Gastrocnemius medialis (tissue), 4 donors: ENCODE measurements around the gene ZNF778. TPM values are rescaled to one million over a fixed set of nuclear protein-coding genes. Genes with fewer than 3 reads are reported as not detected.

Source experiments
- ATAC-seq, 2 donors: fragments of 150-250 bp; one replicate each; pipeline ENCODE4 v1.9.1; 2016
- DNase-seq, 2 donors: peaks; one replicate each; pipeline ENCODE4 v3.0.0-alpha.2; 2019
- H3K27ac ChIP-seq, 4 donors: fragments of 200-600 bp; sonication (generic); 1 replicate in 1 of 4; 2 replicates in 3 of 4; pipeline ENCODE4 v1.5.1; 2016 to 2018; ENCODE audit warnings: mild to moderate bottlenecking in 2 of 4, moderate library complexity in 1 of 4
- H3K27me3 ChIP-seq, 3 donors: fragments of 200-600 bp; sonication (generic) in 2 of 3; 1 replicate in 1 of 3; 2 replicates in 2 of 3; pipeline versions ENCODE4 v1.5.1 to v1.6.0; 2016 to 2019; ENCODE audit warnings: mild to moderate bottlenecking in 1 of 3, moderate library complexity in 1 of 3
- H3K36me3 ChIP-seq, 2 donors: fragments of 200-600 bp; sonication (generic) in 1 of 2; one replicate each; pipeline ENCODE4 v1.5.1; 2017 to 2018
- H3K4me1 ChIP-seq, 2 donors: fragments of 200-600 bp; sonication (generic) in 1 of 2; one replicate each; pipeline ENCODE4 v1.5.1; 2016 to 2017; ENCODE audit warnings: mild to moderate bottlenecking in 2 of 2
- H3K4me3 ChIP-seq, 4 donors: fragments of 200-600 bp; sonication (generic) in 3 of 4; 1 replicate in 1 of 4; 2 replicates in 3 of 4; pipeline ENCODE4 v1.5.1; 2016 to 2019; ENCODE audit warnings: mild to moderate bottlenecking in 2 of 4
- H3K9me3 ChIP-seq, 3 donors: fragments of 200-600 bp; sonication (generic) in 2 of 3; 1 replicate in 1 of 3; 2 replicates in 2 of 3; pipeline ENCODE4 v1.5.1; 2016 to 2019
- POLR2A ChIP-seq, 2 donors: fragments of 450-650 bp; IDR thresholded peaks; one replicate each; pipeline ENCODE4 v1.6.1; 2017; ENCODE audit warnings: antibody characterized with exemption in 2 of 2, mild to moderate bottlenecking in 2 of 2, moderate library complexity in 2 of 2
- in situ Hi-C, 4 donors: fragments of 200-750 bp; cut with MboI; loops; one replicate each; pipeline versions ENCODE4 v1.15.0 to v1.8.0; 2017; ENCODE audit warnings: low sequenced_read_pairs in 4 of 4
- intact Hi-C: fragments of 100-400 bp; cut with DNase I; formaldehyde crosslinking; loops from one replicate; pipeline ENCODE4 v1.15.1; 2023; ENCODE audit warnings: low total_unique reads
- total RNA-seq, 4 donors: library from RNA; depleted of rRNA; stranded (reverse); fragments of >200 nt; gene quantifications; one replicate each; pipeline versions ENCODE4 v1.1.0 to v1.2.3, GENCODE V29; 2016
- TF ChIP-seq, protein P1 (sequence below), 5 experiments: fragments of 450-650 bp in 3 of 5; fragments of 200-600 bp in 2 of 5; sonication (generic) in 2 of 5; IDR thresholded peaks in 4 of 5; conservative IDR thresholded peaks in 1 of 5; 1 replicate in 4 of 5; 2 replicates in 1 of 5; pipeline ENCODE4 v1.5.1; 2016 to 2019; ENCODE audit warnings: antibody characterized with exemption in 5 of 5, mild to moderate bottlenecking in 3 of 5, moderate library complexity in 3 of 5

The ZNF778 gene
- total RNA-seq, 4 donors from 2014 or later, result 10.7 to 21.3 (median 17.9) TPM

DNA sequence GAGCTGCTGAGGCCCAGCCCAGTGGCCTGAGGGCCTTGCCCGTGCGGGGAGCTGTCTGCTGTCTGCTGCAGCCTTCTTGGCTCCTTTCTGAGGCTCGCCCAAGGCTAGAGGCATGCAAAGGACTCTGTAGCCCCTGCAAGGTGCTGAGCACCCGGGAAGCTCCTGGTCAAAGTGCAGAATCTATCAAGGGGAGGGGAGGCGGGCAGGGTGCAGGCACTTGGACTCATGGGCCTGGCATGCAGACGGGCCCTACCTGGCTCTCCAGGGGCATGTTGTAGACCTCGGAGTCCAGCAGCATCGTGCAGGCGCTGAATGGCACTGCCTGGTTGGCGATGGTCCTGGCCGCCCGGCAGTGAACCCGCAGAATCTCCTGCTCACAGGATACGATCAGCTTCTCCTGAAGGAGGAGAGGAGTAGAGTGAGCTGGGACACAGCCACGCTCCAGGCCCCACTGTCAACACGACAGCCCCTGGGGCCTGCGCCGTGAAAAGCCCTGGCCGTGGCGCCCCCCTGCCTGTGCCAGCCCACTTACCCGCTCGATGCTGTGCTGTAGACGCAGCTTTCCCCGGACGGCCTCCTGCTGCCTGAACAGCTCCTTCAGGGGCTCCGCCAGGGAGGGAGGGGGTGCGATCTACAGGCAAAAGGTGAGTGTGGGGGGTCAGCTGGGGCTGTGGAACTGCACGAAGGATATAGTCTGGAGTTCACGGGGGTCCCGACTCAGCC is 57.2 kb downstream of the ZNF778 start:
- TF ChIP-seq, protein P1, sequence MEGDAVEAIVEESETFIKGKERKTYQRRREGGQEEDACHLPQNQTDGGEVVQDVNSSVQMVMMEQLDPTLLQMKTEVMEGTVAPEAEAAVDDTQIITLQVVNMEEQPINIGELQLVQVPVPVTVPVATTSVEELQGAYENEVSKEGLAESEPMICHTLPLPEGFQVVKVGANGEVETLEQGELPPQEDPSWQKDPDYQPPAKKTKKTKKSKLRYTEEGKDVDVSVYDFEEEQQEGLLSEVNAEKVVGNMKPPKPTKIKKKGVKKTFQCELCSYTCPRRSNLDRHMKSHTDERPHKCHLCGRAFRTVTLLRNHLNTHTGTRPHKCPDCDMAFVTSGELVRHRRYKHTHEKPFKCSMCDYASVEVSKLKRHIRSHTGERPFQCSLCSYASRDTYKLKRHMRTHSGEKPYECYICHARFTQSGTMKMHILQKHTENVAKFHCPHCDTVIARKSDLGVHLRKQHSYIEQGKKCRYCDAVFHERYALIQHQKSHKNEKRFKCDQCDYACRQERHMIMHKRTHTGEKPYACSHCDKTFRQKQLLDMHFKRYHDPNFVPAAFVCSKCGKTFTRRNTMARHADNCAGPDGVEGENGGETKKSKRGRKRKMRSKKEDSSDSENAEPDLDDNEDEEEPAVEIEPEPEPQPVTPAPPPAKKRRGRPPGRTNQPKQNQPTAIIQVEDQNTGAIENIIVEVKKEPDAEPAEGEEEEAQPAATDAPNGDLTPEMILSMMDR (IDR thresholded peaks at IDR 0.05 in 4 of 5, conservative IDR thresholded peaks at IDR 0.05 in 1 of 5), result no peak
- no peak for TF ChIP-seq POLR2A (IDR thresholded peaks at IDR 0.05)
- H3K36me3 ChIP-seq, result peaks cover 0 to 68% of the 10 kb centered on the region in 2 donors
- H3K27ac ChIP-seq, result no peak overlapping the region
- ATAC-seq (no peak), DNase-seq (no peak)
- no peak overlapping the region for H3K4me3 ChIP-seq
- intact Hi-C loops (no loop called here), in situ Hi-C loops (no loop called here)
- no peaks in the 10 kb centered on the region for H3K27me3 ChIP-seq
- H3K4me1 ChIP-seq, result no peaks in the 10 kb centered on the region
- no peaks in the 10 kb centered on the region for H3K9me3 ChIP-seq

DNA sequence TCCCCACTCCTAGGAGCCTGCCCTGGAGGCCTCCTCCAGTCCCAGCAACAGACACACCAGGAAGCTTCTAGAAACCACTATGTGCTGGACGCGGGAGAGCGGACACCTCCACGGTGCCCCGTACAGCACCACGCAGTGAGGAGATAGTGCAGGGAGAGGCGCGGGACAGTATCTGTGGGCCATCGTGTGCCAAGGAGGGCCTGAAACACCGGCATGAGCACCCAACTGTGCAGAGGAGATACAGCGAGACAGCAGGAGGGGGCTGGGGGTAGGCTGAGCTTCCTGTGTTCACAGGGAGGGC is 57.7 kb downstream of the ZNF778 start:
- H3K4me1 ChIP-seq, result no peaks in the 10 kb centered on the region
- in situ Hi-C loops (no loop called here), intact Hi-C loops (no loop called here)
- no peaks in the 10 kb centered on the region for H3K27me3 ChIP-seq
- no peaks in the 10 kb centered on the region for H3K9me3 ChIP-seq
- H3K36me3 ChIP-seq, result peaks cover 0 to 68% of the 10 kb centered on the region in 2 donors
- H3K27ac ChIP-seq, result no peak overlapping the region
- TF ChIP-seq POLR2A (IDR thresholded peaks at IDR 0.05), result no peak
- TF ChIP-seq, protein P1 (IDR thresholded peaks at IDR 0.05 in 4 of 5, conservative IDR thresholded peaks at IDR 0.05 in 1 of 5), result no peak
- ATAC-seq (no peak), DNase-seq (no peak)
- no peak overlapping the region for H3K4me3 ChIP-seq

DNA sequence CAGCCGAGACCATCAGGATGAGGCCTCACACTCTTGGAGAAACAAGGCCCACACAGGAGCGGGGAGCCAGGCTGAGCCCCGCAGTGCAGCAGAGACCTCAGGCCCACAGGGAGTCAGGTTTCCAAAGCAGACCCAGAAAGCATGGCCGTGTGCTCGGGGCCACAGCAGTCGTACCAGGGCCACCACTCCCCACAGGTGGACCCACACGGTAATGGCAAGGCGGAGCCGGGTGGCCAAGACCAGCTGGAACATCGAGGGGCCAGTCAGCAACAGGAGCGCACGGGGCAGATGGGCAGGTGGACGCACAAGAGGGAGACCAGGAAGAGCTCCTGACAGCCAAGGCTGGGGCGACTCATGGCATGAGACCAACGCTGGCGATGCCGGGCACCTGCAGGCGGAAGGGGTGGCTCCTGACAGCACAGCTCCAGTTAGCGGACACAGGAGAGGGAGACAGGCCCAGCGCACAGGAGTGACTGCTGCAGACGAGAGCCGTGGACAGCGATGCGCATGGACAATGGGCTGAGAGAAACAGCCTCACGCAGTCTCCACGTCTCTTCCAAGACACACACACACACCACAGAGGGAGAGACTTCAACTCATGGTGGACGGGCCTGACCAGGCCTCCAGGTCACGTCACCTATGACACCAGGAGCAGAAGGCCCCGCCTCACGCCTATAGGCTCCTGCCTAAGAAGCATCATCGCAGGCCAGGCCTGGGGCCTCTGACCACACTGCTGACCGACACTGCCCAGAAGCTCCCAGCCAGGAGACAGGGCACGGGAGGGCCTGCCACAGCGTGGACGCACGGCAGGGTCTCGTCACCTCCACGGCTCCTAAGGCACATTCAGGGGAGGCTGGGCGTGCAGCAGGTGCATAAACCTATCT is 58.6 kb downstream of the ZNF778 start:
- H3K36me3 ChIP-seq, result peaks cover 0 to 69% of the 10 kb centered on the region in 2 donors
- in situ Hi-C loops (no loop called here), intact Hi-C loops (no loop called here)
- no peak overlapping the region for H3K4me3 ChIP-seq
- H3K9me3 ChIP-seq, result no peaks in the 10 kb centered on the region
- DNase-seq (no peak), ATAC-seq (no peak)
- no peak overlapping the region for H3K27ac ChIP-seq
- H3K4me1 ChIP-seq, result no peaks in the 10 kb centered on the region
- TF ChIP-seq POLR2A (IDR thresholded peaks at IDR 0.05), result no peak
- TF ChIP-seq, protein P1 (IDR thresholded peaks at IDR 0.05 in 4 of 5, conservative IDR thresholded peaks at IDR 0.05 in 1 of 5), result no peak
- H3K27me3 ChIP-seq, result no peaks in the 10 kb centered on the region

DNA sequence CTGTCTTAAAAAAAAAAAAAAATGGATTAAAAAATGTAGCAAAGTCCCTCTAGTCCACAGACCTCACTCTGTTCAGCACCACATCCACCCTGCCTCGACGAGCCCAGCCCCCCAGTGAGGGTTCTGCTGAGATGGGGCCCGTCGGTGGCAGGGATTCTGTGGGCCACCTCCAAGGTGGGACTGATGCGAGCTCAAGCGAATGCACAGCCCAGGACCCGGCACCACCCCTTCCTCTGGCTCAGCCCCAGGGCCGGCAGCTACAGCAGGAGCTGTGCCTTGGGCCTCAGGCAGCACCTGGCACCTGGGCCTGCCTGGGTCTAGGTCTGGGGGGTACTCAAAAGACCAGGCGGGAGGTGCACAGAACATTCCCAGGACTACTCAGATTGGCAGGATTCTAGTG is 59.5 kb downstream of the ZNF778 start:
- H3K27me3 ChIP-seq, result no peaks in the 10 kb centered on the region
- no peak for DNase-seq
- in situ Hi-C loops (no loop called here), intact Hi-C loops (no loop called here)
- H3K4me3 ChIP-seq, result no peak overlapping the region
- no peaks in the 10 kb centered on the region for H3K4me1 ChIP-seq
- no peak overlapping the region for H3K27ac ChIP-seq
- peaks cover 0 to 69% of the 10 kb centered on the region in 2 donors for H3K36me3 ChIP-seq
- no peak for ATAC-seq
- H3K9me3 ChIP-seq, result no peaks in the 10 kb centered on the region
- TF ChIP-seq, protein P1 (IDR thresholded peaks at IDR 0.05 in 4 of 5, conservative IDR thresholded peaks at IDR 0.05 in 1 of 5), result no peak
- no peak for TF ChIP-seq POLR2A (IDR thresholded peaks at IDR 0.05)
